ENCODE results near the gene CAPN9. TPM values are rescaled to one million over a fixed set of nuclear protein-coding genes. Genes with fewer than 3 reads are reported as not detected.
A peak's percentile ranks its signal among the peaks of the same experiment; 100 is the strongest.

The CAPN9 gene
- total and polyA plus RNA-seq, 4 experiments from 2014 or later: 0.24 TPM; not detected in 3

GRCh38 chr1:230757856-230758708 lies 10.9 kb downstream of the CAPN9 start:
- Mint-ChIP-seq H3K27ac (no peak overlapping the region), H3K4me1 (peaks cover 0 to 5% (median 3%) of the 10 kb centered on the region in 4 donors), H3K4me3 (no peak overlapping the region), H3K36me3 (no peaks in the 10 kb centered on the region), H3K27me3 (peaks cover 0 to 24% of the 10 kb centered on the region in 2 donors), H3K9me3 (no peaks in the 10 kb centered on the region)
- no peaks in the 10 kb centered on the region for H3K36me3 ChIP-seq (ENCODE audit: insufficient read depth, low read length)
- no peaks in the 10 kb centered on the region for H3K27me3 ChIP-seq (ENCODE audit: insufficient read depth, low read length)
- no peaks in the 10 kb centered on the region for H3K9me3 ChIP-seq (ENCODE audit: control insufficient read depth in 1 of 2, low read length in 2 of 2)
- POLR2A ChIA-PET (ENCODE audit: partially characterized antibody): no interaction called here
- intact Hi-C loops (cut with micrococcal nuclease): no loop called here
- no peak overlapping the region for H3K27ac ChIP-seq (ENCODE audit: low read depth, low read length)
- DNase-seq: no peak
- no peak overlapping the region for H3K4me3 ChIP-seq (ENCODE audit: low read length in 2 of 2)
- CTCF ChIA-PET (ENCODE audit: partially characterized antibody): no interaction called here
- H3K4me1 ChIP-seq (ENCODE audit: insufficient read depth, low read length): no peaks in the 10 kb centered on the region

- no peaks in the 10 kb centered on the region for H3K36me3 ChIP-seq (ENCODE audit: insufficient read depth, low read length)
- no peak overlapping the region for H3K27ac ChIP-seq (ENCODE audit: low read depth, low read length)
Measured at GRCh38 chr1:230758709-230759368, 11.7 kb downstream of the CAPN9 start.

GRCh38 chr1:230759369-230760065 lies 12.3 kb downstream of the CAPN9 start:
- Mint-ChIP-seq H3K4me3 (no peak overlapping the region), H3K36me3 (no peaks in the 10 kb centered on the region), H3K27ac (no peak overlapping the region), H3K9me3 (no peaks in the 10 kb centered on the region), H3K4me1 (no peaks in the 10 kb centered on the region), H3K27me3 (peaks cover 2 to 26% of the 10 kb centered on the region in 2 donors)
- no peaks in the 10 kb centered on the region for H3K9me3 ChIP-seq (ENCODE audit: control insufficient read depth in 1 of 2, low read length in 2 of 2)
- H3K36me3 ChIP-seq (ENCODE audit: insufficient read depth, low read length): no peaks in the 10 kb centered on the region
- no peak overlapping the region for H3K4me3 ChIP-seq (ENCODE audit: low read length in 2 of 2)
- intact Hi-C loops (cut with micrococcal nuclease): no loop called here
- no peak overlapping the region for H3K27ac ChIP-seq (ENCODE audit: low read depth, low read length)
- ChIA-PET POLR2A (ENCODE audit: partially characterized antibody) (no interaction called here), CTCF (ENCODE audit: partially characterized antibody) (no interaction called here)
- H3K4me1 ChIP-seq (ENCODE audit: insufficient read depth, low read length): no peaks in the 10 kb centered on the region
- DNase-seq: no peak
- H3K27me3 ChIP-seq (ENCODE audit: insufficient read depth, low read length): no peaks in the 10 kb centered on the region

More at GRCh38 chr1:230758709-230759368, 11.7 kb downstream of the CAPN9 start:
- H3K9me3 Mint-ChIP-seq: no peaks in the 10 kb centered on the region
- no peak overlapping the region for H3K27ac Mint-ChIP-seq
- intact Hi-C loops (cut with micrococcal nuclease): no loop called here
- Histone ChIP-seq H3K9me3 (ENCODE audit: control insufficient read depth in 1 of 2, low read length in 2 of 2) (no peaks in the 10 kb centered on the region), H3K27me3 (ENCODE audit: insufficient read depth, low read length) (no peaks in the 10 kb centered on the region), H3K4me1 (ENCODE audit: insufficient read depth, low read length) (no peaks in the 10 kb centered on the region), H3K4me3 (ENCODE audit: low read length in 2 of 2) (no peak overlapping the region)
- POLR2A ChIA-PET (ENCODE audit: partially characterized antibody): no interaction called here
- no peak overlapping the region for H3K4me3 Mint-ChIP-seq
- H3K27me3 Mint-ChIP-seq: peaks cover 2 to 26% of the 10 kb centered on the region in 2 donors
- DNase-seq: no peak
- peaks cover 0 to 1% (median under 1%) of the 10 kb centered on the region in 4 donors for H3K4me1 Mint-ChIP-seq
- no peaks in the 10 kb centered on the region for H3K36me3 Mint-ChIP-seq
- CTCF ChIA-PET (ENCODE audit: partially characterized antibody): no interaction called here

- Histone ChIP-seq H3K36me3 (ENCODE audit: insufficient read depth, low read length) (no peaks in the 10 kb centered on the region), H3K4me3 (ENCODE audit: low read length in 2 of 2) (no peak overlapping the region), H3K27me3 (ENCODE audit: insufficient read depth, low read length) (no peaks in the 10 kb centered on the region), H3K27ac (ENCODE audit: low read depth, low read length) (no peak overlapping the region), H3K4me1 (ENCODE audit: insufficient read depth, low read length) (no peaks in the 10 kb centered on the region), H3K9me3 (ENCODE audit: control insufficient read depth in 1 of 2, low read length in 2 of 2) (no peaks in the 10 kb centered on the region)
- Mint-ChIP-seq H3K27ac (no peak overlapping the region), H3K36me3 (no peaks in the 10 kb centered on the region), H3K27me3 (peaks cover 2 to 21% of the 10 kb centered on the region in 2 donors), H3K9me3 (peaks cover 0 to 2% (median 0%) of the 10 kb centered on the region in 8 donors), H3K4me3 (no peak overlapping the region), H3K4me1 (no peaks in the 10 kb centered on the region)
- ChIA-PET POLR2A (ENCODE audit: partially characterized antibody) (no interaction called here), CTCF (ENCODE audit: partially characterized antibody) (no interaction called here)
- DNase-seq: no peak
- intact Hi-C loops (cut with micrococcal nuclease): no loop called here
Measured at GRCh38 chr1:230760360-230760827, 13.2 kb downstream of the CAPN9 start.

GRCh38 chr1:230761443-230762167 lies 14.4 kb downstream of the CAPN9 start:
- Histone ChIP-seq H3K27me3 (ENCODE audit: insufficient read depth, low read length) (no peaks in the 10 kb centered on the region), H3K27ac (ENCODE audit: low read depth, low read length) (no peak overlapping the region), H3K9me3 (ENCODE audit: control insufficient read depth in 1 of 2, low read length in 2 of 2) (no peaks in the 10 kb centered on the region), H3K36me3 (ENCODE audit: insufficient read depth, low read length) (no peaks in the 10 kb centered on the region), H3K4me1 (ENCODE audit: insufficient read depth, low read length) (no peaks in the 10 kb centered on the region), H3K4me3 (ENCODE audit: low read length in 2 of 2) (no peak overlapping the region)
- ChIA-PET CTCF (ENCODE audit: partially characterized antibody) (no interaction called here), POLR2A (ENCODE audit: partially characterized antibody) (no interaction called here)
- Mint-ChIP-seq H3K9me3 (peaks cover 0 to 2% (median 0%) of the 10 kb centered on the region in 8 donors), H3K27ac (no peak overlapping the region), H3K27me3 (peaks cover 2 to 17% of the 10 kb centered on the region in 2 donors), H3K36me3 (no peaks in the 10 kb centered on the region), H3K4me3 (no peak overlapping the region), H3K4me1 (no peaks in the 10 kb centered on the region)
- intact Hi-C loops (cut with micrococcal nuclease): no loop called here
- DNase-seq: no peak

GRCh38 chr1:230763927-230764591 lies 16.9 kb downstream of the CAPN9 start:
- POLR2A ChIA-PET (ENCODE audit: partially characterized antibody): no interaction called here
- no peaks in the 10 kb centered on the region for H3K4me1 ChIP-seq (ENCODE audit: insufficient read depth, low read length)
- no peak overlapping the region for H3K4me3 Mint-ChIP-seq
- H3K9me3 ChIP-seq (ENCODE audit: control insufficient read depth in 1 of 2, low read length in 2 of 2): no peaks in the 10 kb centered on the region
- CTCF ChIA-PET (ENCODE audit: partially characterized antibody): no interaction called here
- peaks cover 0 to 4% (median 0%) of the 10 kb centered on the region in 8 donors for H3K9me3 Mint-ChIP-seq
- peaks cover 2 to 12% of the 10 kb centered on the region in 2 donors for H3K27me3 Mint-ChIP-seq
- H3K4me3 ChIP-seq (ENCODE audit: low read length in 2 of 2): no peak overlapping the region
- H3K27me3 ChIP-seq (ENCODE audit: insufficient read depth, low read length): no peaks in the 10 kb centered on the region
- H3K36me3 Mint-ChIP-seq: no peaks in the 10 kb centered on the region
- intact Hi-C loops (cut with micrococcal nuclease): no loop called here
- no peaks in the 10 kb centered on the region for H3K36me3 ChIP-seq (ENCODE audit: insufficient read depth, low read length)
- no peaks in the 10 kb centered on the region for H3K4me1 Mint-ChIP-seq
- no peak for DNase-seq
- H3K27ac ChIP-seq (ENCODE audit: low read depth, low read length): no peak overlapping the region
- peak overlapping the region in 1 of 7 donors; percentile 29 for H3K27ac Mint-ChIP-seq

Data from CD4-positive, alpha-beta memory T cell (primary cell).